C4-2B (cell line): Measurements from ENCODE around the gene SSC5D.

Experiments
- H3K27ac ChIP-seq: fragments of 450-650 bp; 2 replicates; pipeline ENCODE4 v1.5.1; 2017
- ZFX ChIP-seq: fragments of 450-650 bp; IDR thresholded peaks from 2 replicates; pipeline ENCODE4 v1.6.1; 2017
- TF ChIP-seq, protein P1 (sequence below): fragments of 450-650 bp; conservative IDR thresholded peaks from 2 replicates; pipeline ENCODE4 v1.5.1; 2017; ENCODE audit warnings: mild to moderate bottlenecking

Gene SSC5D

DNA sequence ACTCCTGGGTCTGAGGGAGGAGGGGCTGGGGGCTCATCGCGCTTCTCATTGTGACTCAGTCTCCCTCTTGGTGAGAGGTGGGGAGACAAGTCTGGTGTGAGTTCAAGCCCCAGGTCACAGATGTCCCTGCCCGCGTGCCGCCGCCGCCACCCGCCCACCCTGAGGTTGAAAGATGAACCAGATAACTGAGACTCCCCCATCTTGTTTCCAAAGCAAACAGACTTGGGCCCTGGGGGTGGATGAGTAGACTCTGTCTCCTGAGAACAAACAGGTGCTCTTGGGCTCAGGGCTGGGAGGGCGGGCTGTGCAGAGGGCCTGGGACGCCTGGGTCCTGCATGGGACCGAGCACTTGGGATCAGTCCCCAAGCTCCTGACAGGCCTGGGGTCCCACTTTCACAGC lies 48.1 kb downstream of the SSC5D start:
- H3K27ac ChIP-seq, result no peak overlapping the region
- no peak for TF ChIP-seq ZFX
- TF ChIP-seq, protein P1, sequence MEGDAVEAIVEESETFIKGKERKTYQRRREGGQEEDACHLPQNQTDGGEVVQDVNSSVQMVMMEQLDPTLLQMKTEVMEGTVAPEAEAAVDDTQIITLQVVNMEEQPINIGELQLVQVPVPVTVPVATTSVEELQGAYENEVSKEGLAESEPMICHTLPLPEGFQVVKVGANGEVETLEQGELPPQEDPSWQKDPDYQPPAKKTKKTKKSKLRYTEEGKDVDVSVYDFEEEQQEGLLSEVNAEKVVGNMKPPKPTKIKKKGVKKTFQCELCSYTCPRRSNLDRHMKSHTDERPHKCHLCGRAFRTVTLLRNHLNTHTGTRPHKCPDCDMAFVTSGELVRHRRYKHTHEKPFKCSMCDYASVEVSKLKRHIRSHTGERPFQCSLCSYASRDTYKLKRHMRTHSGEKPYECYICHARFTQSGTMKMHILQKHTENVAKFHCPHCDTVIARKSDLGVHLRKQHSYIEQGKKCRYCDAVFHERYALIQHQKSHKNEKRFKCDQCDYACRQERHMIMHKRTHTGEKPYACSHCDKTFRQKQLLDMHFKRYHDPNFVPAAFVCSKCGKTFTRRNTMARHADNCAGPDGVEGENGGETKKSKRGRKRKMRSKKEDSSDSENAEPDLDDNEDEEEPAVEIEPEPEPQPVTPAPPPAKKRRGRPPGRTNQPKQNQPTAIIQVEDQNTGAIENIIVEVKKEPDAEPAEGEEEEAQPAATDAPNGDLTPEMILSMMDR, result no peak

DNA sequence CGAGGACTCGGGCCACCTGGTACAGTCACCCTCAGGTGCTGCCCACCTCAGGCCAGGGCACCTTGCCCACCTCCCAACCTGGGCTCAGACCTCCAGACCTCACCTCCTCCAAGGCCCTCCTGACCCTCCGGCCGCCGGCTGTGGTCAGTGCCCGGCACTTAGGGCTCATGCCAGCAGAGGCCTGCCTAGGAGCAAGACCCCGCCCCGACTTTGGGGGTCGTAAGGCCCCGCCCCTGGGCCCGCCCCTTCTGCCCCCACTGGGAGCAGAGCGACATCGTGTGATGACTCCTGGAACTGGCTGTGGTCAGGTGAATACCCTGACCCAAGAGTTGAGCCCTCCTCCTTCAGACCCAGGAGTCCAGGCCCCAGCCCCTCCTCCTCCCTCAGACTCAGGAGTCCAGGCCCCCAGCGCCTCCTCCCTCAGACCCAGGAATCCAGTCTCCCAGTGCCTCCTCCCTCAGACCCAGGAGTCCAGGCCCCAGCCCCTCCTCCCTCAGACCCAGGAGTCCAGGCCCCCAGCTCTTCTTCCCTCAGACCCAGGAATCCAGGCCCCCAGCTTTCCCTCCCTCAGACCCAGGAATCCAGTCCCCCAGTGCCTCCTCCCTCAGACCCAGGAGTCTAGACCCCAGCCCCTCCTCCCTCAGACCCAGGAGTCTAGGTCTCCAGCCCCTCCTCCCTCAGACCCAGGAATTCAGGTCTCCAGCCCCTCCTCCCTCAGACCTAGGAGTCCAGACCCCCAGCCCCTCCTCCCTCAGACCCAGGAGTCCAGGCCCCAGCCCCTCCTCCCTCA lies 48.9 kb downstream of the SSC5D start, which contains the start of gene SBK2:
SBK2 (minus strand) TSS at position 183 of the 790 bp plus-strand sequence. CDS start 839 bp downstream, outside the sequence.
- TF ChIP-seq ZFX, result no peak
- TF ChIP-seq, protein P1, result no peak; the same call in 1 of the 2 replicates
- no peak within 1 kb of the TSS for H3K27ac ChIP-seq

DNA sequence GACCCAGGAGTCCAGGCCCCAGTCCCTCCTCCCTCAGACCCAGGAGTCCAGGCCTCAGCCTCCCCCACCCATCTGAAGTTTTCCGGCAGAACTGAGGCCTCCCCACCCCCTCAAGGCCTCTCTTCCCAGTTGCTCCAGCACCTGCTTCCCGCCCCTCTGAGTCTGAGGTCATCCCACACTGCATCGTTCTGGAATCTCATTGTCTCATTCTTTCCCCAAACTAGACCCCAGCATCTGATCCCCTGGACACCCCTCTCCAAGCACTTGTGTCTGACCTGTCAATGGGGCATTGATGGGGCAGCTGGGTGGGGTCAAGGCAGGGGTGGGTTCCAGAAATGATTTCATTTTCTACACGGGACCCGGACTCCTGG lies 49.5 kb downstream of the SSC5D start:
- H3K27ac ChIP-seq, result no peak overlapping the region
- TF ChIP-seq ZFX, result no peak
- TF ChIP-seq, protein P1, result no peak

DNA sequence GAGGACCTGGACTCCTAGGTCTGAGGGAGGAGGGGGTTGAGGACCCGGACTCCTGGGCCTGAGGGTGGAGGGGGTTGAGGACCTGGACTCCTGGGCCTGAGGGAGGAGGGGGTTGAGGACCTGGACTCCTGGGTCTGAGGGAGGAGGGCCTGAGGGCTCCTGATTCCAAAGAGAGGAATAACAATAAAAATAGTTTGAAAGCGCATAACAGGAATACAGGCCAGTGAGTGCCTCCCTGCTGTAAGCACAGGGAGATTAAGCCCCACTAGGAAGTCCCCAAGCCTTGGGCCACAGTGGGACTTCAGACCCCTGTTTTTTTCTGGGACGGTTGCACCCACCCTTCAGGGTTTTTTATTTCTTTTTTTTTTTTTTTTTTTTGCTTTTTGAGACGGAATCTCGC lies 49.9 kb downstream of the SSC5D start:
- no peak overlapping the region for H3K27ac ChIP-seq
- TF ChIP-seq, protein P1, result no peak
- no peak for TF ChIP-seq ZFX

DNA sequence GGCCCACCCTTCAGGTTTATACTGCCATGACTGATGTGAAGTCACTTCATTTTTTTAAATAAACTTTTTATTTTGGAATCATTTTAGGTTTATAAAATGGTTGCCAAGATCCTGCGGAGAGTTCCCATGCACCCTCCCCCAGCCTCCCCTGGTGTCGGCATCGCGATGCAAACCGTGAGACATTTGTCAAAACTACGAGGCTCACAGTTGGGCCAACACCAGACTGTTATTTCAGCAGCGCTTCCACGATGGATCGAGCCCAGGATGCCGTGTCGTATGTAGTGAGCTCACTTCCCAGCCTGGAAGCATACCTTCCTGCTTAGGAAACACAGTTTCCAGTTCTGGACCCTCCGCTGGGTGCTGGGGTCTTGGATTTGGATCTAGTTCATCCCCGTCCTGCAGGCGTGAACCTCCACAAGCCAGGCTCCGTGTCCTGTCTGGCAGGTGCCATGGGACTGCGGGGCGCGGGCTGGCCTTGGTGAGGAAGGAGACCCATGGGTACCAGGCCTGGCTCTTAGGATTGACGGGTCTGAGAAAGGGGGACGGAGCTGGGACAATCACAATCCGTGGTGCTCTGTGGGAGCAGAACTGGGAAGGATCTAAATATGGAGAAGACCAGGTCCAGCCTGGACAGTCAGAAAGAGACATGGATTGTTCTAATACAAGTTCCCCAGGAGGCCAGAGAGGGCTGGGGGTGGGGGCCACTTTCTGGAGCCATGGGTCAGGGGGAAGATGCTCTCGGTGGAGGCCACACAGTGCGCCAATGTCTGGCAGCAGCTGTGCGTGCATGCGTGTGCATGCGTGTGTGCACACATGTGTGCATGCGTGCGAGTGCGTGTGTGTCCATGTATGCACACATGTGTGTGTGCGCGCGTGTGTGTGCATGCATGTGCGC lies 51.1 kb downstream of the SSC5D start:
- H3K27ac ChIP-seq, result no peak overlapping the region
- no peak for TF ChIP-seq ZFX
- TF ChIP-seq, protein P1, result no peak

DNA sequence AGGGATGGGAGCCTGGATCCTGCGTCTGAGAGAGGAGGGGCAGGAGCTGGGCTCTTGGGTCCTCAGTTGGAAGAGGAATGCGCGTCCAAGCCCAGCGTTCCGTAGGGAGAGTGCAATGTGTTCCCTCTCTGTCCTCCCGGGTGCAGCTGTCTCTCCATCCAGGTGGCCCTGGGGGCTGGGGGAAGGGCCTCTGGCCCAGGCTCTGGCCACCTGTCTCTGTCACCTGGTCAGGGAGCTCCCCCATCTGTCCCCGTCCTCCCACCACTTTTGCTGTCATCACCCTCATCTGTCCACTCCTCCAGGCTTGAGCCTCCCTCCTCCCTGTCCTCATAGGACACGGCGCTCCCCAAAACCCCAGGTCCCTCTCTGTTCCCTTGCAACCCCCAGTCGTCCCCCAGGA lies 52.4 kb downstream of the SSC5D start:
- no peak overlapping the region for H3K27ac ChIP-seq
- TF ChIP-seq ZFX, result no peak
- TF ChIP-seq, protein P1, result no peak

DNA sequence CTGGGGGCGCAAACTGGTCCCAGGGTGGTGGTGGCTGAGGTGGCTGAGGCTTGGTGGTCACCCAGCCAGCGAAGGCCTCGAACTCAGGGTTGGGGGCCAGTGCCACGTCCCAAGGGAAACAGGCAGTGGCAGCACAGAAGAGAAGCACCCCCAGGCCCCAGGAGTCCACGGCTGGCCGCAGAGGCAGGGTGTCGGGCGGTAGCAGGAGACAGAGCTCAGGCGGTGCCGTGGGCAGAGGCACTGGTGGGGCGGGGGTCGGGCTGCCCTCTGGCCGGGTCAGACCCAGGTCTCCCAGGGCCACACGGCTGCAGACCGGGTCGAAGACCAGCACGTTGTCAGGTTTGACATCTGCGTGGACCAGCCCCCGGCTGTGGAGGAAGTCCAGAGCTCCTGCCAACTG lies 52.9 kb downstream of the SSC5D start:
- H3K27ac ChIP-seq, result no peak overlapping the region
- TF ChIP-seq, protein P1, result no peak
- TF ChIP-seq ZFX, result no peak
